HepG2 (cell line): ENCODE data around the gene FGFR3. TPM values are rescaled to one million over a fixed set of nuclear protein-coding genes. Genes with fewer than 3 reads are reported as not detected.

Source experiments
- ATAC-seq: fragments of 200-7000 bp; cut with Tn5 transposase; 3 replicates; pipeline ENCODE4 v1.9.1; 2020; ENCODE audit warnings: mild to moderate bottlenecking, moderate library complexity
- BruUV-seq: library from RNA; stranded (reverse); fragments of 400-500 nt; replicated peaks from 2 replicates; lab custom pipeline; 2021; lab: Mats Ljungman, UMichigan
- CTCF ChIA-PET: fragments of 300-600 bp; formaldehyde crosslinking; extraction: SDS; loops from one replicate; lab custom pipeline; 2021; ENCODE audit warnings: low total read pairs, inconsistent platforms, low intra/inter-chr PET ratio; lab: Yijun Ruan, JAX
- POLR2A ChIA-PET: fragments of 350-600 bp; sonication (Branson Sonifier 250); formaldehyde crosslinking; loops from one replicate; lab custom pipeline; 2020; ENCODE audit warnings: antibody characterized with exemption, inconsistent platforms; lab: Yijun Ruan, JAX
- DNase-seq: peaks from one replicate; pipeline ENCODE4 v3.0.0-alpha.2; 2015; ENCODE audit warnings: low spot score
- FAIRE-seq: peaks from 3 replicates; lab custom pipeline; 2011; peaks lifted over from hg19 to GRCh38; lab: Jason Lieb, UNC
- H2AFZ ChIP-seq: one replicate; pipeline ENCODE4 v1.6.1; 2011; ENCODE audit warnings: low read length, inconsistent platforms
- H3K27ac ChIP-seq: fragments of 300-600 bp; 3 replicates; pipeline ENCODE4 v1.8.0; 2011; ENCODE audit warnings: mixed run types, mild to moderate bottlenecking, mixed read lengths, low read length, inconsistent platforms; ENCODE audit not compliant: insufficient read depth; ENCODE audit errors: extremely low read length
- H3K27me3 ChIP-seq, 2 experiments: fragments of 200-600 bp in 1 of 2; 2 replicates in 1 of 2; 3 replicates in 1 of 2; pipeline versions ENCODE4 v1.6.0 to v1.8.0; 2011; ENCODE audit warnings: low read length in 2 of 2, mild to moderate bottlenecking in 2 of 2, moderate library complexity in 2 of 2, inconsistent platforms in 1 of 2; ENCODE audit not compliant: insufficient read depth in 2 of 2, control insufficient read depth in 1 of 2
- H3K36me3 ChIP-seq, 2 experiments: fragments of 200-600 bp in 1 of 2; replicated peaks in 1 of 2; 2 replicates in 1 of 2; 3 replicates in 1 of 2; pipeline versions ENCODE4 v1.5.1 to v1.8.0; 2011; ENCODE audit warnings: low read length in 2 of 2, inconsistent platforms in 1 of 2; ENCODE audit not compliant: insufficient read depth in 2 of 2, control insufficient read depth in 1 of 2
- H3K4me1 ChIP-seq: 2 replicates; pipeline ENCODE4 v1.5.1; 2012; ENCODE audit warnings: low read length, inconsistent platforms; ENCODE audit not compliant: insufficient read depth
- H3K4me2 ChIP-seq: 2 replicates; pipeline ENCODE4 v1.6.0; 2011; ENCODE audit warnings: low read depth, low read length, inconsistent platforms
- H3K4me3 ChIP-seq, 3 experiments: fragments of 200-600 bp in 1 of 3; sonication (generic), shearing (Covaris generic) in 1 of 3; replicated peaks in 1 of 3; 2 replicates each; pipeline ENCODE4 v1.5.1; 2011 to 2016; ENCODE audit warnings: low read length in 3 of 3, inconsistent platforms in 2 of 3, low read depth in 2 of 3, mild to moderate bottlenecking in 2 of 3, control low read depth in 1 of 3, mixed read lengths in 1 of 3; ENCODE audit not compliant: insufficient read depth in 1 of 3
- H3K79me2 ChIP-seq: one replicate; pipeline ENCODE4 v1.6.1; 2011; ENCODE audit warnings: low read length, inconsistent platforms; ENCODE audit not compliant: insufficient read depth
- H3K9ac ChIP-seq: 2 replicates; pipeline ENCODE4 v1.6.0; 2011; ENCODE audit warnings: mild to moderate bottlenecking, low read depth, low read length, inconsistent platforms; ENCODE audit not compliant: insufficient read depth
- H3K9me3 ChIP-seq: 2 replicates; pipeline ENCODE4 v1.5.1; 2012; ENCODE audit warnings: mild to moderate bottlenecking, low read length
- H4K20me1 ChIP-seq: 2 replicates; pipeline ENCODE4 v1.6.0; 2011; ENCODE audit warnings: inconsistent platforms, mild to moderate bottlenecking, low read length, moderate library complexity; ENCODE audit not compliant: insufficient read depth
- NBN ChIP-seq: fragments of 450-650 bp; conservative IDR thresholded peaks from 2 replicates; pipeline ENCODE4 v1.6.1; 2017
- ZBTB33 ChIP-seq: sonication (generic); formaldehyde crosslinking; IDR thresholded peaks from 2 replicates; pipeline ENCODE4 v1.4.0; 2020; ENCODE audit warnings: missing genetic modification reagents
- ZNF672 ChIP-seq: sonication (generic); formaldehyde crosslinking; IDR thresholded peaks from 2 replicates; pipeline ENCODE4 v1.8.1; 2022; ENCODE audit warnings: missing genetic modification reagents
- WGBS: methylation state at CpG from one replicate; pipeline ENCODE4 v1.1.6; 2017; ENCODE audit warnings: low lambda C conversion rate; 5-methylcytosine and 5-hydroxymethylcytosine counted together
- in situ Hi-C: cut with HindIII; loops from 2 replicates; pipeline ENCODE4 v1.10.0; 2017; ENCODE audit warnings: low pct_unique_long_range_greater_than_20kb; ENCODE audit not compliant: extremely low pct_ligation_motif_present
- intact Hi-C: fragments of 100-400 bp; cut with micrococcal nuclease; formaldehyde crosslinking; loops from one replicate; pipeline ENCODE4 v1.10.0; 2022; ENCODE audit not compliant: unreplicated experiment
- polyA plus RNA-seq, 8 experiments: library from polyadenylated mRNA; depleted of rRNA in 3 of 8; stranded (reverse) in 7 of 8; unstranded in 1 of 8; fragments of >200 nt; fragmentation: Illumina TruSeq in 4 of 8; extraction: Trizol in 4 of 8; gene quantifications; 2 replicates each; pipeline versions ENCODE4 v1.2.1 to v1.2.3, GENCODE V29; 2011 to 2016; ENCODE audit warnings: low read depth in 4 of 8, missing spikeins in 1 of 8, mixed read lengths in 1 of 8; ENCODE audit not compliant: insufficient read depth in 1 of 8
- total RNA-seq, 5 experiments: library from RNA; depleted of rRNA; stranded (reverse); fragments of >200 nt; fragmentation: Illumina TruSeq; extraction: Trizol; gene quantifications; 2 replicates each; pipeline ENCODE4 v1.2.3, GENCODE V29; 2016; ENCODE audit warnings: low read depth in 1 of 5

The FGFR3 gene
- total and polyA plus RNA-seq, 2 of the 13 experiments (the other 11 are each of a cell fraction or from before 2014, with no cell fraction given), result 103 to 109 TPM

- Histone ChIP-seq H3K4me1 (peaks cover 37% of the 10 kb centered on the region), H3K27me3 (no peaks in the 10 kb centered on the region), H3K4me3 (no peak overlapping the region), H4K20me1 (no peaks in the 10 kb centered on the region), H3K4me2 (no peak overlapping the region), H3K9me3 (no peaks in the 10 kb centered on the region), H3K9ac (no peak overlapping the region), H2AFZ (no peak overlapping the region), H3K36me3 (peaks cover 20 to 51% of the 10 kb centered on the region in 2 experiments; a peak in 4 of 5 replicates), H3K79me2 (no peaks in the 10 kb centered on the region), H3K27ac (no peak overlapping the region)
- in situ Hi-C loops (no loop called here), intact Hi-C loops (no loop called here)
- no peak for ATAC-seq
- no peak for FAIRE-seq
- no peak for TF ChIP-seq ZNF672 (CRISPR knock-in tag)
- WGBS, result 100% methylated on average over 8 of the region's 8 CpGs
- BruUV-seq, result no TSS peak
- ChIA-PET POLR2A (interaction anchor here (0.9 kb wide), 1 partner anchor 33 kb away, joined by 3 read pairs; no protein-coding TSS in a partner anchor), CTCF (no interaction called here)
- DNase-seq, result no peak
Observed at GRCh38 chr4:1830642-1831228, 37.6 kb downstream of the FGFR3 start.

GRCh38 chr4:1831331-1831730, 38.2 kb downstream of the FGFR3 start:
- no TSS peak for BruUV-seq
- peak; percentile 78 for TF ChIP-seq ZBTB33
- no peak for TF ChIP-seq NBN
- Histone ChIP-seq H3K4me3 (no peak overlapping the region), H3K27me3 (no peaks in the 10 kb centered on the region), H4K20me1 (no peaks in the 10 kb centered on the region), H3K27ac (no peak overlapping the region), H3K9ac (no peak overlapping the region), H3K4me1 (peaks cover 31% of the 10 kb centered on the region), H3K4me2 (no peak overlapping the region), H3K36me3 (peaks cover 20 to 53% of the 10 kb centered on the region in 2 experiments; a peak in 4 of 5 replicates), H3K9me3 (no peaks in the 10 kb centered on the region), H3K79me2 (no peaks in the 10 kb centered on the region), H2AFZ (no peak overlapping the region)
- no peak for FAIRE-seq
- intact Hi-C loops (no loop called here), in situ Hi-C loops (no loop called here)
- ChIA-PET POLR2A (interaction anchor here (0.9 kb wide), 1 partner anchor 32 kb away, joined by 3 read pairs; no protein-coding TSS in a partner anchor), CTCF (no interaction called here)
- no peak for DNase-seq
- ATAC-seq, result peak; percentile 20; the same call in 2 of the 3 replicates
- WGBS, result 100% methylated on average over 3 of the region's 8 CpGs
